GM21576 (cell line): ENCODE measurements around the gene LCAT.
"Not testable (repeated sequence)": the region's sequence is repeated elsewhere in the genome, so short reads cannot be mapped to it uniquely, and the experiment has no call there.

Experiments
- ATAC-seq: cut with Tn5 transposase; IDR thresholded peaks from one replicate; pipeline ENCODE4 v1.9.1; 2021; ENCODE audit warnings: mild to moderate bottlenecking, moderate library complexity; ENCODE audit not compliant: unreplicated experiment

LCAT gene

DNA sequence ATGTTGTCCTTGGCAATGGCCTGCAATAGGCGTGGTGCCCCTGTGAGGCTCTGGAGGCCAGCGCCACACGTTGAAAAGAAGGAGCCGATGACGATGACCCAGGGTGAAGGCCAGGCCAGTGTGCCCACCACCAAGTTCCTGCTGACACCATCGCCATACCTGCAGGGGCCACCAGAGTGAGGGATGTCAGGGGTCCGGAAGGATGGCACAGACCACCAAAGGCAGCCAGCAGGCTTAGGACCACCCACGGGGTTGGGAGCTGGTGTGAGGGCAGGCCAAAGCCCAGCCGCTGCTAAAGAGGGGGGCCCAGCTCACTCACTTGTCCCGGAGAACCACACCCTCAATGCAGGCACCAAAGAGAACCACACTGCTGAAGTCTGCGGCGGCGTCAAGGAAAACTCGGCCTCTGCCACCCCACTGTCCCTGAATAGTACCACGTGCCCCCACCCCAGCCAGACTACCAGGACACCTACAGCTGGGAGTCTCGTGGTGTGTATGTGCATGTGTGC, 6.5 kb upstream of the LCAT start:
- no peak for ATAC-seq

DNA sequence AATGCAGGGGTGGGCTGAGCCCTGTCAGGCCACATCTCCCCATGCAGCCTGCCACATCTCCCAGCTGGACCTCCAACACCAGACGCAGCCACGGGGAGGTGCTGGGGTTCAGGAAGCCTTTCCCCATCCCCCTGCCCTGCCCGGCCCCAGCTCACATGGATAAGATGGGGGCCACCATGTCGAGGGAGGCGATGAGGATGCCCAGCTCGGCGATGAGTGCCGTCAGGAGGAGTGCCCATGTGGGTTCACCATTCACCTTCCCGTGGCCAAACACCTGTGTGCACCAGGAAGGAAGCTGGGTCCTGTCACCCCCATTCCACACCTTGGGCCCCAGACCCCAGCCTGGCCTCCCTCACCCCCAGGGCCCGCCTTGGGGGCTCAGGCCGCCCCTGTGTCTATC, 5.7 kb upstream of the LCAT start:
- no peak for ATAC-seq

- ATAC-seq, result no peak
Measured at GRCh38 chr16:67948015-67948414, 4.1 kb upstream of the LCAT start.

- no peak for ATAC-seq
Measured at GRCh38 chr16:67946966-67947558, 3.1 kb upstream of the LCAT start.

DNA sequence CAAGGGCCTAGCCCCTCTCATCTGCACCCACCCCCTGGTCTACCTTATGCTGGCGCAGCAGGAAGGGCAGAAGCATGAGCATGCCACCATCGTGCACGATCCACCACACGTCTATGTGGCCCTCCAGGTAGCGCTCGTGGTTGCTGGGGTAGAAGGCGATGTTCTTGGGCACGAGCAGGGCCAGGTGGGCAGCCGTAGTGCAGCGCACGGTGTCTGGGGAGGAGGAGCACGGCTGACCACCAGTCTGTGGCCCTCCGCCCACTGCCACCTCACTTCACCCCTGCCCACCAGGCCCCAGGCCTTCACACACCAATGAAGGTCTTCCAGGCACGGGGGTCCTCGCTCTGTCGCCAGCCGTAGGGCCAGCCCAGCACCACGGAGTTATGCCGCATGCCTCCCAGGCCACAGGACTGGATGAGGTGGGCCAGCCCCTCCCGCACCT, 2.2 kb upstream of the LCAT start:
- ATAC-seq, result no peak

GRCh38 chr16:67945392-67945933, 1.5 kb upstream of the LCAT start:
- ATAC-seq, result no peak

GRCh38 chr16:67944690-67945391, 921 bp upstream of the LCAT start:
- no peak for ATAC-seq

GRCh38 chr16:67943256-67943618, 683 bp downstream of the LCAT start:
- ATAC-seq, result no peak

- no peak for ATAC-seq
Measured at GRCh38 chr16:67942510-67943255, 1.2 kb downstream of the LCAT start.

DNA sequence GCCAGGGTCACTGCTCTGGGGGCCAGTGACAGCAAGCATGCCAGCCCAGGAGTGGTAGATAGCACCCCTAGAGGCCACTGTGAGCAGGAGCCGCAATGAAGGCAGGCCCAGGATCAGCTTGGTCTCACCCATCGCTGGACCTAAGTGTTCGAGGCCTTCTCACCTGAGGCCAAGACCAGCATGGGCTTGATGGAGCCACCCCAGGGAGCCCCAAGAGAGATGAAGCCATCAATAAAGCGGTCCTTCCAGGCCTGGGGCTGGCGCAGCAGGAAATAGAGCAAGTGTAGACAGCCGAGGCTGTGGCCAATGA, 1.8 kb downstream of the LCAT start:
- ATAC-seq, result no peak

GRCh38 chr16:67941469-67942199, 2.3 kb downstream of the LCAT start:
- no peak for ATAC-seq

- no peak for ATAC-seq
Measured at GRCh38 chr16:67940446-67941089, 3.4 kb downstream of the LCAT start.

DNA sequence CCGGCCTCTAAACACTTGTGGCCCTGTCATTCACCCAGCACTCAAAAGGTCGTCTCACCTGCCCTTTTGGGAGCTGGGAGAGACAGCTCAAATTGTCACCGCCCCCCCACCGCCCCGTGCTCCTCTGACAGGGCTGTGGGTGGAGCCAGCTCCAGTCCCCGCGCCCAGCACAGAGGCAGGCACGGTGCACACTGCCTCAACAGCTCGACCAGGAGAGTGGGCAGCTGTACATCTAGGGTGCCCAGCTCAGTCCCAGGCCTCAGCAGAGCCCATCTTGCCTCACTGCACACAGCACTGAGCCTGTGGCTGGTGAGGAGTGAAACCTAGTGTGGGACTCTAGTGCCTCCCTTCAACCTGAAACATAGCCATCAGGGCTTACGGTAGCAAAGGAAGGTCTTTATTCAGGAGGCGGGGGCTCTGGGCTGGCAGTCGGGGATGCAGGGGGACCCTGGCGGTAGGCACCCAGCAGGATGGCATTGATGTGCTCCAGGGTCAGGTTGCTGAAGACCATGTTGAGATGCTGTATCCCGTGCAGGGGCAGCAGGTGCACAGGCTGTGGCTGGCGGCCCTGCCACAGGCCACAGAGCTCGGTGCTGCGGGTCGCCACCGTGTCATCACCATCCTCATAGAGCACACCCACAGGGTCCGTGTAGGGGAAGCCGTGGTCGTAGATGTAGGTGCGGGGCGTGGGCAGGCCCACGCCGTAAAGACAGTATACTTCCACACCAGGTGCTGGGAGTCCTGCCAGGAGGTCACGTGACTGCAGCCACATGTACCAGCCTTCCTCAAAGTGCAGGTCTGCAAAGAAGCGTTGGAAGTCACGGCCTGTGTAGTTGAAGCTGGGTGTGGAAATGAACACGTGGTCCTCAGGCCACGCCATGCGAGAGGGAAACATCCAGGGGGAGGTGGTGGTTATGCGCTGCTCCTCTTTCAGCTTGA, 4.1 kb downstream of the LCAT start:
- ATAC-seq, result no peak

- not testable (repeated sequence) for ATAC-seq
Measured at GRCh38 chr16:67937713-67938112, 6.2 kb downstream of the LCAT start.

DNA sequence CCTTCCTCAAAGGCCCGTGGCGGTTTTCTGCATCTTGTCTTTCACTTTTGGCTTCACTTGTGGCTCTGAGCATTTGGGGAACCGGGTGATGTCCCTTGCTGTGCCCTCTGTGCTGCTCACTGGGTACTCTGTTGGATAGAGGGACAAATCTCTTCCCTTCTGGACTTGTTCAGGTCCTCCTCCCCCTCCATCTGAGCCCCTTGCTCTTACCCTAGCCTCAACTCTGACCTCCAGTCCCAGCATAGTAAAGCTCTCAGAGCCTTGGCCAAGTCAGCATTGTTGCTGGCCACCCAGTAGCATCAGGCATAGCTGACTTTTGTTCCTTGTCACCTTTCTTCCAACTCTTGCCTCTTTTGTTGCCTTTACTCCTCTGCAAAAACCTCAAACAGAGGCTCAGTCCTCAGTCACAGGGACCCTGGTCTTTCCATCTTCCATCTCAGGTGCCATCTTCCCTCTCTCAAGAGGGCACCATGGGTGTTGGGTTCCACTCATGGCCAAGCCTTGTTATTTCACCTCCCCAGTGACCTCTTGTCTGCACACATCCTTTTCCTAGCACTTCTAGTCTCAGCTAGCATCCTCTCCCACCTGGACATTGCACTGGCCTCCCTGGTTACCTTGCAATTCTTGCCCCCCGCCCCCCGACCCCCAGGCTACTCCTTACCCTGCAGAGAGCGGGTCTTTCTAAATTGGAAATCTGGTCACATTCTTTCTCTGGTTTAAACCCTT, 6.9 kb downstream of the LCAT start:
- peak; percentile 47 for ATAC-seq

DNA sequence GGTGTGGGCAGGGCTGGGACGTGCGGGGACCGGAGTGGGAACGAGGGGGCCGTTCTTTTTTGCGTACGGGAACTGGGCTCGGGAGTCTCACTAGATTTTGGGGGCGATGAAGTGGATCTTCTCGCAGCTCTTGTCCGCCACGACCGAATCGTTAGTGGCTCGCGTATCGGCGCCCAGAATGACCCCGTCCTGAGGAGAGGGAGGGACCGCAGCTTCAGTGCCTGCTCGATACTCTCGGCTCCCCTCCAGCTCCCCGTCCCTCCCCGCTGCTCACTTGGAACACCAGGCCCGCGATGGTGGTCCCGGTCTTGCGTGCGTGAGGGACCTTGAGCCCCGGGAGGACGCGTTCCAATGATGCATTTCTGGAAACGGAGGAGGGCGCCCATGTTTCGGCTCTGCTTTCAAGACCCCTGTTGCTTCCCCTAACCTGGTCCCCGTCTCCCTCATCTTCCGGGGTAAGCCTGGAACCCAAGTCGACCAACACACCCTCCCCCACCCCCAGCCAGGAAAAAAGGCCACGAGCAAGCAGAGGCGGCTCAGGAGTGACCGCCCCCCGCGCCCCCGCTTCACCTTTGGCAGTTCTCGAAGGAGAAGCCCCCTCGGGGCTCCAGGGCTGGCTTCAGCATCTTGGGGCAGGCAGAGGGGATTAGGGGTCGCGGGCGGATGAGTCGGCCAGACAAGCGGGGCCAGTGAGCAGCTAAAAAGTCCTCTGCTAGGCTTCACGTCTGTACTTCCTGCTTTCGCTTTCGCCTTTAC, 7.6 kb downstream of the LCAT start, which contains the start of gene PSMB10:
Gene PSMB10 (minus strand): TSS at position 727 of the 756 bp plus-strand sequence. CDS start 101 bp downstream, at position 626.
- ATAC-seq, result no peak

DNA sequence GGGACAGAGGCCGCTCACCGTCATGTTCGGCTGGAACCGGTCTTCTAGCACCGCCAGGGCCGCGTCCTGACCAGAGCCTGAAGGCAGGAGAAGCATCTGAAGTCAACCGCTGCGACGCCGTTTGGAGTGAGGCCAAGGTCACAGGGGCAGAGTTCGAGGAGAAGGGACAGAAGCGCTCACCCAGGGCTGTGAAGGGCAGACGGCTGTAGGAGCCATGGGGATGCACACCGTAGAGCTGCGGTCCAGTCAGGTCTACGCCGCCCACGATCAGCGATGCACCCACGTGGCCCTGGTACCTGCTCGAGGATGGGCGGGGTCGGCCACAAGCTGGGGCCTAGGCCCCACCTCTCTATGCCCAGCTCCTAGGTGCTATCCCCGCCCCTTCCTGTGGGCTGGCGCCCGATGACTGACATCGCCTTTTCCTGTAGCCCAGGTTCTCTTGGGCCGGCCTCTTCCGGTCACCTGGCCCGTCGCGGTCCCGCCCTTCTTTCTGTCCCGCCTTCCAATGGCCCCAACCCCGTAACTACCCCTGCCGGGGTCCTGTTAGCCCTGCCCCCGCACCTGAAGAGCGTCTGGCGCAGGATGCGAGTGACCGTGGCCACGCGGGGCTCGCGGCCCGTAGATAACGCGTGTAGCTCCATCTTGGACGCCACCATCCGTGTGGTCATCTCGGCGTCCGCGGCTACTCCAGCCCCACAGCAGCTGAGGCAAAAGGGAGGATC, 8.4 kb downstream of the LCAT start:
- ATAC-seq, result peak; percentile 85

DNA sequence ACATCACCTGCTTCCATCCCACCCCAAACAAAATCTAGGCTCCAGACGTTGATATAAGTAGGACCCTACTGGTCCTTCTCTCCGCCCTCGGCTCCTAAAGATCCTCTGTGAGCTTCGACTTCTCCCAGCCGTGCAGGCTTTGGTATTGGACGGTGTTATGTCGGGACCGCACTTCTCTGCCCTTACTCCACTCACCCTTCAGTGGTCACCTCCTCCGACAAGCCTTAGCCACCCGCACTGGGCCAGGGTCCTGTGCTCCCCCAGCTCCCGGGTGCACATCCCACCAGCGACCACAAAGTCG, 8.9 kb downstream of the LCAT start:
- ATAC-seq, result no peak
